Loucy (cell line): ENCODE measurements around the gene GLRA3.

Experiments used
- H2AFZ ChIP-seq: fragments of 200-600 bp; sonication (generic); 2 replicates; pipeline ENCODE4 v1.6.0; 2016; ENCODE audit warnings: antibody characterized with exemption, mild to moderate bottlenecking, low read length, moderate library complexity
- H3F3A ChIP-seq: fragments of 200-600 bp; 2 replicates; pipeline ENCODE4 v1.6.0; 2016; ENCODE audit warnings: antibody characterized with exemption, low read depth, mild to moderate bottlenecking
- H3K27me3 ChIP-seq: fragments of 200-600 bp; sonication (generic); 2 replicates; pipeline ENCODE4 v1.6.1; 2014; ENCODE audit warnings: low read length, mild to moderate bottlenecking; ENCODE audit not compliant: insufficient read depth, poor library complexity, severe bottlenecking
- H3K36me3 ChIP-seq: fragments of 200-600 bp; sonication (generic); 2 replicates; pipeline ENCODE4 v1.6.1; 2016; ENCODE audit warnings: low read length; ENCODE audit not compliant: insufficient read depth
- H3K4me1 ChIP-seq: fragments of 200-600 bp; sonication (generic); 2 replicates; pipeline ENCODE4 v1.5.1; 2014; ENCODE audit warnings: low read length, mild to moderate bottlenecking; ENCODE audit not compliant: insufficient read depth, poor library complexity, severe bottlenecking
- H3K4me2 ChIP-seq: fragments of 200-600 bp; sonication (generic); 2 replicates; pipeline ENCODE4 v1.6.0; 2014; ENCODE audit warnings: antibody characterized with exemption, low read length, low read depth, mild to moderate bottlenecking; ENCODE audit not compliant: poor library complexity, severe bottlenecking
- H3K4me3 ChIP-seq: fragments of 200-600 bp; sonication (generic); 2 replicates; pipeline ENCODE4 v1.5.1; 2014; ENCODE audit warnings: low read length, mild to moderate bottlenecking, mixed read lengths; ENCODE audit not compliant: poor library complexity, severe bottlenecking
- H3K79me2 ChIP-seq: fragments of 200-600 bp; sonication (generic); 2 replicates; pipeline ENCODE4 v1.6.1; 2014; ENCODE audit warnings: low read length; ENCODE audit not compliant: insufficient read depth
- H3K9ac ChIP-seq: fragments of 200-600 bp; sonication (generic); 2 replicates; pipeline ENCODE4 v1.6.0; 2014; ENCODE audit warnings: mild to moderate bottlenecking, low read depth, low read length, moderate library complexity; ENCODE audit not compliant: poor library complexity, severe bottlenecking
- H3K9me2 ChIP-seq: fragments of 200-600 bp; sonication (generic); replicated peaks from 2 replicates; pipeline ENCODE4 v1.6.1; 2016; ENCODE audit warnings: low read depth, low read length, mixed read lengths
- H3K9me3 ChIP-seq: fragments of 200-600 bp; sonication (generic); 2 replicates; pipeline ENCODE4 v1.6.1; 2014; ENCODE audit warnings: mild to moderate bottlenecking, antibody characterized with exemption, low read length, low read depth; ENCODE audit not compliant: insufficient read depth
- H4K20me1 ChIP-seq: fragments of 200-600 bp; sonication (generic); 2 replicates; pipeline ENCODE4 v1.6.0; 2014; ENCODE audit warnings: antibody characterized with exemption, low read length, mild to moderate bottlenecking; ENCODE audit not compliant: insufficient read depth, poor library complexity, severe bottlenecking
- CTCF ChIP-seq: fragments of 200-600 bp; sonication (generic); conservative IDR thresholded peaks from 2 replicates; pipeline ENCODE4 v1.5.1; 2014; ENCODE audit warnings: mild to moderate bottlenecking, antibody characterized with exemption, low read length
- EZH2phosphoT487 ChIP-seq: fragments of 200-600 bp; IDR thresholded peaks from 2 replicates; pipeline ENCODE4 v1.6.1; 2018; ENCODE audit warnings: antibody characterized with exemption, mild to moderate bottlenecking, moderate library complexity, borderline replicate concordance

Gene GLRA3

GRCh38 chr4:174826660-174827059, 2.4 kb downstream of the GLRA3 start:
- Histone ChIP-seq H3K9me2 (no peaks in the 10 kb centered on the region), H3K9ac (no peak overlapping the region), H3K4me3 (no peak overlapping the region)

GRCh38 chr4:174815282-174815681, 13.8 kb downstream of the GLRA3 start:
- Histone ChIP-seq H3K9ac (no peak overlapping the region), H3K9me3 (no peaks in the 10 kb centered on the region), H3K4me1 (no peaks in the 10 kb centered on the region), H3K79me2 (no peaks in the 10 kb centered on the region), H3K27me3 (no peaks in the 10 kb centered on the region), H3F3A (no peaks in the 10 kb centered on the region), H4K20me1 (no peaks in the 10 kb centered on the region), H3K4me2 (no peak overlapping the region), H3K9me2 (no peaks in the 10 kb centered on the region), H2AFZ (no peak overlapping the region), H3K36me3 (no peaks in the 10 kb centered on the region), H3K4me3 (no peak overlapping the region)
- TF ChIP-seq EZH2phosphoT487: no peak
- no peak for TF ChIP-seq CTCF

More at GRCh38 chr4:174826660-174827059, 2.4 kb downstream of the GLRA3 start:
- Histone ChIP-seq H3K9me3 (no peaks in the 10 kb centered on the region), H3K4me1 (no peaks in the 10 kb centered on the region), H3K4me2 (no peak overlapping the region), H3F3A (no peaks in the 10 kb centered on the region), H3K27me3 (no peaks in the 10 kb centered on the region), H2AFZ (no peak overlapping the region), H3K36me3 (no peaks in the 10 kb centered on the region), H3K79me2 (no peaks in the 10 kb centered on the region), H4K20me1 (no peaks in the 10 kb centered on the region)
- peak; percentile 26 for TF ChIP-seq CTCF
- TF ChIP-seq EZH2phosphoT487: no peak

GRCh38 chr4:174813292-174813691, 15.8 kb downstream of the GLRA3 start:
- TF ChIP-seq CTCF: no peak
- Histone ChIP-seq H3K4me2 (no peak overlapping the region), H3K27me3 (no peaks in the 10 kb centered on the region)

More at GRCh38 chr4:174813292-174813691, 15.8 kb downstream of the GLRA3 start:
- H3K36me3 ChIP-seq: no peaks in the 10 kb centered on the region
- no peak overlapping the region for H3K4me3 ChIP-seq
- H3K79me2 ChIP-seq: no peaks in the 10 kb centered on the region
- no peaks in the 10 kb centered on the region for H3F3A ChIP-seq
- H2AFZ ChIP-seq: no peak overlapping the region
- H3K4me1 ChIP-seq: no peaks in the 10 kb centered on the region
- H3K9ac ChIP-seq: no peak overlapping the region
- no peaks in the 10 kb centered on the region for H4K20me1 ChIP-seq
- no peaks in the 10 kb centered on the region for H3K9me3 ChIP-seq
- no peaks in the 10 kb centered on the region for H3K9me2 ChIP-seq
